GM12892 (cell line): ENCODE results near the gene ERFE.

Experiments
- POLR2A ChIP-seq: IDR thresholded peaks from 2 replicates; pipeline ENCODE4 v1.6.1; 2011; ENCODE audit warnings: low read depth, low read length, control low read depth
- POLR2AphosphoS5 ChIP-seq: IDR thresholded peaks from 2 replicates; pipeline ENCODE4 v1.6.1; 2011; ENCODE audit warnings: low read depth, low read length, control low read depth
- TAF1 ChIP-seq: IDR thresholded peaks from 2 replicates; pipeline ENCODE4 v1.6.1; 2011; ENCODE audit warnings: low read depth, mild to moderate bottlenecking, control low read depth, low read length, borderline replicate concordance

- TF ChIP-seq TAF1 (no peak), POLR2AphosphoS5 (no peak), POLR2A (no peak)
These were observed 6.1 kb downstream of the ERFE start for GRCh38 chr2:238164906-238165287.
